ENCODE data around the gene COL4A4. TPM values are rescaled to one million over a fixed set of nuclear protein-coding genes. Genes with fewer than 3 reads are reported as not detected.
"Not testable (repeated sequence)": the region's sequence is repeated elsewhere in the genome, so short reads cannot be mapped to it uniquely, and the experiment has no call there.

The COL4A4 gene
- total RNA-seq, 1 donor from 2014 or later: not detected

DNA sequence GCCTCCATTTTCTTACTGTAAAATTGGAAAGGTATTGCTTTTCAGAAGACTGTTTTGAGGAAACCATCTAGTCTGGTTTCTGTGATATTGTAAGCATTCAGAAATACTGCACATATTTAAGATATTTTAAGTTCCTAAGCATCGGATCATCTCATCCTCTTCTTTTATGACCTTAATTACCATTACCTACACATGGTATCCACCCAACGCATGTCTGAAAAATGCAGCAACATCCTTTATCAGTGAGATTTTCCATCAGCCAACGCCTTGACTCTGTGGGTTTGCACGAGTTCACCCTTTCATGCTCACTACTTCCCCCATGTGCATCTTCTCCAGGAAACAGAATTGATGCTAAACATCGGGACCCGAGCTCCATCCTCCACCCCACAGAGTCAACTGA is 84.3 kb downstream of the COL4A4 start:
- intact Hi-C loops (cut with micrococcal nuclease): no loop called here
- no peak overlapping the region for H3K4me3 Mint-ChIP-seq (ENCODE audit: low read depth)
- H3K4me1 Mint-ChIP-seq (ENCODE audit: low read depth): no peaks in the 10 kb centered on the region
- no peaks in the 10 kb centered on the region for H3K9me3 Mint-ChIP-seq
- no peaks in the 10 kb centered on the region for H3K27me3 Mint-ChIP-seq (ENCODE audit: low read depth)
- H3K27ac Mint-ChIP-seq: no peak overlapping the region
- no peaks in the 10 kb centered on the region for H3K36me3 Mint-ChIP-seq (ENCODE audit: low read depth)
- DNase-seq (ENCODE audit: low spot score): no peak

GRCh38 chr2:227065065-227065464 is 98.9 kb downstream of the COL4A4 start:
- H3K36me3 Mint-ChIP-seq (ENCODE audit: low read depth); H3K27ac Mint-ChIP-seq; intact Hi-C loops (cut with micrococcal nuclease); DNase-seq (ENCODE audit: low spot score); H3K4me1 Mint-ChIP-seq (ENCODE audit: low read depth); H3K27me3 Mint-ChIP-seq (ENCODE audit: low read depth); H3K9me3 Mint-ChIP-seq; H3K4me3 Mint-ChIP-seq (ENCODE audit: low read depth): not testable (repeated sequence)

DNA sequence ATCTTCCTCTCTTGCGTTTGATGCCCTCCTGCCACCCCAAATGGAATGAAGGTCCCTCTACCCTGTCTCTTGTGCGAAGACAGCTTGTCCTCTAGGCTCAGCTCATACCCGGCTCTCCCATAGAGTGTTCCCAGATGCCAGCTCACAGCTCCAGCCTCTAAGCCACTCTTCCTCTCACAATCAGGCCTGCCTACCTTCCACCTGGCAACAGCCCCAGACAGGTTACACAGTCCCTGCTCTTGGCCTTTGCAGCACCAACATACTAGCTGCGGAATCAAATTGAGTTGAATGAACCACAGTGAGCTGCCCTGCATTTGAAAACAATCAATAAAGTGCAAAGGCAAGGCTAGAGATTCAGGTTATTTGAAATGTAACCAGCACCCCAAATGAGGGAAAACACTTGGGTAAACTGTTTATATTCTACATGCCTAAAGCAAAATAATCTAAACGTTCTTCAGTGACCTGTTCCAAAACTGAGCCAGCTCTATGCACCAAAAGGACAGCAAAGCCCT is 105.1 kb downstream of the COL4A4 start:
- no peaks in the 10 kb centered on the region for H3K4me1 Mint-ChIP-seq (ENCODE audit: low read depth)
- intact Hi-C loops (cut with micrococcal nuclease): no loop called here
- no peaks in the 10 kb centered on the region for H3K27me3 Mint-ChIP-seq (ENCODE audit: low read depth)
- no peak for DNase-seq (ENCODE audit: low spot score)
- H3K4me3 Mint-ChIP-seq (ENCODE audit: low read depth): no peak overlapping the region
- no peaks in the 10 kb centered on the region for H3K9me3 Mint-ChIP-seq
- no peak overlapping the region for H3K27ac Mint-ChIP-seq
- no peaks in the 10 kb centered on the region for H3K36me3 Mint-ChIP-seq (ENCODE audit: low read depth)

DNA sequence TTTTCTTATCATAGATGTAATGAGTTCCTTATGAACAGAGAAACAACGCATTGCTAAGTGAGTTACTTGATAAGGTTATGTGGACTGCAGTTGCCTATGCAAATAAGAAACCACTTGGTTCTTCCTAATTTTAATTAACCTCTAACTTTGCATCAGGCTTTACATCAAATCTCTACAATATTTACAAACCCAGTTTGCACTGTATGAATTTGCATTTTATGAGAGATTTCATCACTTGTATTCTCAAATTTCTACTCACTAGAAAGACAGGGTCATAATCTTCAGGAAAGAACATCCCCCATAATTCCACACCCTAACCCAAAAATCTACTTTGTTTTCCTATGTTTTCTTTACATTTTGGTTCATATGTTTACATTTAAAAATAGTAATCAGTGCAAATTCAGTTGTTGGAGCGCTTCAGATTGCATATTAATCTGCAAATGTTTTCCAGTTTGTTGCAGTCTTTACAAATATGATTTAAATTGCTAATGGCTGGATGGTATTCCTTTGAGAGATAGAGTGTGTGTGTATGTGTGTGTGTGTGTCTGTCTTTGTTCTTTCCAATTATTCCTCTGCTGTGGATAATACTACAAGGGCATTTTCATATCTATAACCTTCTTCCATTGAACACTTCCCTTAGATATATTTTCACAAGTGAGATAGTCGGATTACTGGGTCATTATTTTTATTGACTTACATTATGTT is 106.1 kb downstream of the COL4A4 start:
- Mint-ChIP-seq H3K27me3 (ENCODE audit: low read depth) (no peaks in the 10 kb centered on the region), H3K4me3 (ENCODE audit: low read depth) (no peak overlapping the region), H3K36me3 (ENCODE audit: low read depth) (no peaks in the 10 kb centered on the region), H3K27ac (no peak overlapping the region), H3K4me1 (ENCODE audit: low read depth) (no peaks in the 10 kb centered on the region), H3K9me3 (no peaks in the 10 kb centered on the region)
- no peak for DNase-seq (ENCODE audit: low spot score)
- intact Hi-C loops (cut with micrococcal nuclease): no loop called here

- Mint-ChIP-seq H3K27ac (no peak overlapping the region), H3K27me3 (ENCODE audit: low read depth) (no peaks in the 10 kb centered on the region), H3K36me3 (ENCODE audit: low read depth) (no peaks in the 10 kb centered on the region), H3K4me3 (ENCODE audit: low read depth) (no peak overlapping the region), H3K9me3 (no peaks in the 10 kb centered on the region), H3K4me1 (ENCODE audit: low read depth) (no peaks in the 10 kb centered on the region)
- intact Hi-C loops (cut with micrococcal nuclease): no loop called here
- no peak for DNase-seq (ENCODE audit: low spot score)
Observed at GRCh38 chr2:227057060-227057459, 106.9 kb downstream of the COL4A4 start.

DNA sequence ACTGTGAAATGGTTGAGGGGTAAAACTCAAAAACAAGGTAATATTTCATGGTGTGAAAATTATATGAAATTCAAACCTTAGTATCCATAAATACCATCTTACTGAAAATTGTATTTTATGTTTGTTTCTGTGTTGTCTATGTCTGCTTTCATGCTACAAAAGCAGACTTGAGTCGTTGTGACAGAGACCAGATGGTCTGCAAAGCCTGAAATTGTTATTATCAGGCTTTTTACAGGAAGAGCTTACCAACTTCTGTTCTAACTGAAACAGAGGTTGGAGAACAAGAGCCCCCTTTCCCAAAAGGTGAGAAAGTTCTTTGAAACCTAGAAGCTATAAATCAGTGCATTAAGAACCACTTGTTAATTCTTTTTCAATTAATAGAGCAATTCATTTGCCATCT is 110.0 kb downstream of the COL4A4 start:
- H3K36me3 Mint-ChIP-seq (ENCODE audit: low read depth): no peaks in the 10 kb centered on the region
- no peak for DNase-seq (ENCODE audit: low spot score)
- no peak overlapping the region for H3K4me3 Mint-ChIP-seq (ENCODE audit: low read depth)
- intact Hi-C loops (cut with micrococcal nuclease): no loop called here
- no peaks in the 10 kb centered on the region for H3K4me1 Mint-ChIP-seq (ENCODE audit: low read depth)
- no peak overlapping the region for H3K27ac Mint-ChIP-seq
- no peaks in the 10 kb centered on the region for H3K9me3 Mint-ChIP-seq
- H3K27me3 Mint-ChIP-seq (ENCODE audit: low read depth): no peaks in the 10 kb centered on the region

- intact Hi-C loops (cut with micrococcal nuclease): no loop called here
- no peak overlapping the region for H3K27ac Mint-ChIP-seq
- no peaks in the 10 kb centered on the region for H3K9me3 Mint-ChIP-seq
- H3K4me1 Mint-ChIP-seq (ENCODE audit: low read depth): no peaks in the 10 kb centered on the region
- DNase-seq (ENCODE audit: low spot score): no peak
- no peaks in the 10 kb centered on the region for H3K27me3 Mint-ChIP-seq (ENCODE audit: low read depth)
- H3K36me3 Mint-ChIP-seq (ENCODE audit: low read depth): no peaks in the 10 kb centered on the region
- H3K4me3 Mint-ChIP-seq (ENCODE audit: low read depth): no peak overlapping the region
Observed at GRCh38 chr2:227052879-227053278, 111.1 kb downstream of the COL4A4 start.

- no peaks in the 10 kb centered on the region for H3K9me3 Mint-ChIP-seq
- no peak overlapping the region for H3K4me3 Mint-ChIP-seq (ENCODE audit: low read depth)
- intact Hi-C loops (cut with micrococcal nuclease): no loop called here
- H3K4me1 Mint-ChIP-seq (ENCODE audit: low read depth): no peaks in the 10 kb centered on the region
- H3K27ac Mint-ChIP-seq: no peak overlapping the region
- H3K36me3 Mint-ChIP-seq (ENCODE audit: low read depth): no peaks in the 10 kb centered on the region
- H3K27me3 Mint-ChIP-seq (ENCODE audit: low read depth): no peaks in the 10 kb centered on the region
- no peak for DNase-seq (ENCODE audit: low spot score)
Observed at GRCh38 chr2:227043981-227044380, 120.0 kb downstream of the COL4A4 start.

- no peak overlapping the region for H3K27ac Mint-ChIP-seq
- intact Hi-C loops (cut with micrococcal nuclease): no loop called here
- no peaks in the 10 kb centered on the region for H3K4me1 Mint-ChIP-seq (ENCODE audit: low read depth)
- peaks cover 2% of the 10 kb centered on the region for H3K27me3 Mint-ChIP-seq (ENCODE audit: low read depth)
- no peak overlapping the region for H3K4me3 Mint-ChIP-seq (ENCODE audit: low read depth)
- DNase-seq (ENCODE audit: low spot score): no peak
- no peaks in the 10 kb centered on the region for H3K9me3 Mint-ChIP-seq
- H3K36me3 Mint-ChIP-seq (ENCODE audit: low read depth): no peaks in the 10 kb centered on the region
Observed at GRCh38 chr2:227038550-227039189, 125.3 kb downstream of the COL4A4 start.

GRCh38 chr2:227036527-227036926 is 127.5 kb downstream of the COL4A4 start:
- H3K9me3 Mint-ChIP-seq: no peaks in the 10 kb centered on the region
- no peak overlapping the region for H3K4me3 Mint-ChIP-seq (ENCODE audit: low read depth)
- H3K36me3 Mint-ChIP-seq (ENCODE audit: low read depth): no peaks in the 10 kb centered on the region
- H3K4me1 Mint-ChIP-seq (ENCODE audit: low read depth): no peaks in the 10 kb centered on the region
- no peak overlapping the region for H3K27ac Mint-ChIP-seq
- DNase-seq (ENCODE audit: low spot score): no peak
- intact Hi-C loops (cut with micrococcal nuclease): no loop called here
- H3K27me3 Mint-ChIP-seq (ENCODE audit: low read depth): peaks cover 2% of the 10 kb centered on the region

DNA sequence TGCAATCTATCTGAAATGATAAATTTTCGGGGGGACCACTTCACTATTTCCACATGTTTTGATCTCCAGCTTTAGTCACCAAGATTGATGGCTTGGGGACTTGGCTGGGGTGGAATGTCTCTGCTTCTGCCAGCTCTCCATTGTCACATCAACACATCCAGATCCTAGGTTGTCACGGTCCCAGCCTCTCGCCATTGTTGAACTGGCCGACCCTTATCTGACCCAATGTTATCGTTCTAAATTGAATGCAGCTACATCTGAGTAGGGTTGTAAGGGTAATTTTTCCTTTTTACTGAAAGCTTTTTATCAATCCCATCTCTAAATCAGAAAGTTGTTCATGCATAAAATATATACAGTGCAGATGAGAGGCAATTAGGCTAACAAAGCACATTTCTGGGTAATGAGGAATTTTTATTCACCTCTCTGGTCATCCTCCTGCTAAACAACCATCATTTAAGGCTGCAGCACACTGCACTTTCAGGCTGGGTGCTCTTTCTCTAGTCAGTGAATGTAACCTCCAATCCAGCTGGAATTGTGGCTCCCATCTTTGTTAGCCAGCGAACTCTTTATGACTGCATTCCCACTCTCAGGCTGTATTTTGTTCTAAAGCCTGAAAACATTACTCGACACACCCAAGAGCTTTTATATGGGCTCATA is 128.2 kb downstream of the COL4A4 start:
- no peaks in the 10 kb centered on the region for H3K36me3 Mint-ChIP-seq (ENCODE audit: low read depth)
- no peaks in the 10 kb centered on the region for H3K9me3 Mint-ChIP-seq
- DNase-seq (ENCODE audit: low spot score): no peak
- no peak overlapping the region for H3K4me3 Mint-ChIP-seq (ENCODE audit: low read depth)
- no peaks in the 10 kb centered on the region for H3K4me1 Mint-ChIP-seq (ENCODE audit: low read depth)
- no peak overlapping the region for H3K27ac Mint-ChIP-seq
- H3K27me3 Mint-ChIP-seq (ENCODE audit: low read depth): peaks cover 2% of the 10 kb centered on the region
- intact Hi-C loops (cut with micrococcal nuclease): no loop called here

- H3K27ac Mint-ChIP-seq: no peak overlapping the region
- no peak overlapping the region for H3K4me3 Mint-ChIP-seq (ENCODE audit: low read depth)
- H3K27me3 Mint-ChIP-seq (ENCODE audit: low read depth): peaks cover 2% of the 10 kb centered on the region
- DNase-seq (ENCODE audit: low spot score): peak; percentile 10
- H3K36me3 Mint-ChIP-seq (ENCODE audit: low read depth): no peaks in the 10 kb centered on the region
- H3K4me1 Mint-ChIP-seq (ENCODE audit: low read depth): no peaks in the 10 kb centered on the region
- intact Hi-C loops (cut with micrococcal nuclease): no loop called here
- no peaks in the 10 kb centered on the region for H3K9me3 Mint-ChIP-seq
Observed at GRCh38 chr2:227033471-227034148, 130.4 kb downstream of the COL4A4 start.

GRCh38 chr2:227031379-227031778 is 132.6 kb downstream of the COL4A4 start:
- Mint-ChIP-seq H3K27ac (no peak overlapping the region), H3K4me1 (ENCODE audit: low read depth) (no peaks in the 10 kb centered on the region), H3K4me3 (ENCODE audit: low read depth) (no peak overlapping the region), H3K27me3 (ENCODE audit: low read depth) (peaks cover 2% of the 10 kb centered on the region), H3K9me3 (no peaks in the 10 kb centered on the region), H3K36me3 (ENCODE audit: low read depth) (no peaks in the 10 kb centered on the region)
- intact Hi-C loops (cut with micrococcal nuclease): no loop called here
- no peak for DNase-seq (ENCODE audit: low spot score)

Measured in activated T-helper 2 cell treated with anti-CD3 and anti-CD28 coated beads, Interferon-gamma antibody, Interleukin-2, Interleukin-4, amounts not matched to agents 10 μg/mL and 5 μg/mL and 100 μg/mL, durations not matched to agents 14 hours and 24 hours and 36 hours (primary cell).